IPS-15b (cell line): Measurements from ENCODE around the gene SVOPL.

Experiments
- H3K27me3 ChIP-seq: one replicate; pipeline ENCODE4 v1.6.1; 2013; ENCODE audit warnings: low read length; ENCODE audit not compliant: control insufficient read depth, insufficient read depth
- H3K36me3 ChIP-seq: one replicate; pipeline ENCODE4 v1.6.1; 2013; ENCODE audit warnings: low read length; ENCODE audit not compliant: control insufficient read depth, insufficient read depth
- H3K4me1 ChIP-seq: one replicate; pipeline ENCODE4 v1.6.1; 2013; ENCODE audit warnings: mild to moderate bottlenecking, low read length; ENCODE audit not compliant: control insufficient read depth, insufficient read depth
- H3K4me3 ChIP-seq: one replicate; pipeline ENCODE4 v1.5.1; 2013; ENCODE audit warnings: low read depth, low read length
- H3K9ac ChIP-seq: one replicate; pipeline ENCODE4 v1.6.1; 2013; ENCODE audit warnings: low read depth, mild to moderate bottlenecking, low read length
- H3K9me3 ChIP-seq: one replicate; pipeline ENCODE4 v1.6.1; 2013; ENCODE audit warnings: mild to moderate bottlenecking, low read length; ENCODE audit not compliant: control insufficient read depth, insufficient read depth

Gene SVOPL

GRCh38 chr7:138729444-138729843 is 28.3 kb upstream of the SVOPL start:
- Histone ChIP-seq H3K9me3 (no peaks in the 10 kb centered on the region), H3K27me3 (no peaks in the 10 kb centered on the region), H3K4me1 (no peaks in the 10 kb centered on the region), H3K36me3 (no peaks in the 10 kb centered on the region), H3K9ac (no peak overlapping the region), H3K4me3 (no peak overlapping the region)

GRCh38 chr7:138727336-138728099 is 26.4 kb upstream of the SVOPL start:
- Histone ChIP-seq H3K9ac (no peak overlapping the region), H3K27me3 (no peaks in the 10 kb centered on the region), H3K36me3 (no peaks in the 10 kb centered on the region), H3K9me3 (no peaks in the 10 kb centered on the region), H3K4me3 (no peak overlapping the region), H3K4me1 (no peaks in the 10 kb centered on the region)

- H3K9me3 ChIP-seq = no peaks in the 10 kb centered on the region
- H3K36me3 ChIP-seq = no peaks in the 10 kb centered on the region
- no peak overlapping the region for H3K4me3 ChIP-seq
- no peaks in the 10 kb centered on the region for H3K27me3 ChIP-seq
- no peak overlapping the region for H3K9ac ChIP-seq
- H3K4me1 ChIP-seq = no peaks in the 10 kb centered on the region
Observed at GRCh38 chr7:138726288-138726687, 25.1 kb upstream of the SVOPL start.

GRCh38 chr7:138720286-138720685 is 19.1 kb upstream of the SVOPL start:
- no peaks in the 10 kb centered on the region for H3K9me3 ChIP-seq
- no peaks in the 10 kb centered on the region for H3K27me3 ChIP-seq
- no peaks in the 10 kb centered on the region for H3K36me3 ChIP-seq
- H3K4me1 ChIP-seq = no peaks in the 10 kb centered on the region
- no peak overlapping the region for H3K9ac ChIP-seq
- no peak overlapping the region for H3K4me3 ChIP-seq

GRCh38 chr7:138716889-138717288 is 15.7 kb upstream of the SVOPL start:
- H3K36me3 ChIP-seq = no peaks in the 10 kb centered on the region
- no peaks in the 10 kb centered on the region for H3K27me3 ChIP-seq
- H3K4me1 ChIP-seq = no peaks in the 10 kb centered on the region
- H3K9me3 ChIP-seq = no peaks in the 10 kb centered on the region
- H3K4me3 ChIP-seq = no peak overlapping the region
- H3K9ac ChIP-seq = no peak overlapping the region

- Histone ChIP-seq H3K9ac (no peak overlapping the region), H3K36me3 (no peaks in the 10 kb centered on the region), H3K9me3 (no peaks in the 10 kb centered on the region), H3K4me1 (no peaks in the 10 kb centered on the region), H3K27me3 (no peaks in the 10 kb centered on the region), H3K4me3 (no peak overlapping the region)
Observed at GRCh38 chr7:138713191-138713590, 12.0 kb upstream of the SVOPL start.

- no peak overlapping the region for H3K9ac ChIP-seq
- no peaks in the 10 kb centered on the region for H3K36me3 ChIP-seq
- H3K9me3 ChIP-seq = no peaks in the 10 kb centered on the region
- H3K27me3 ChIP-seq = no peaks in the 10 kb centered on the region
- H3K4me1 ChIP-seq = no peaks in the 10 kb centered on the region
- H3K4me3 ChIP-seq = no peak overlapping the region
Observed at GRCh38 chr7:138712652-138713051, 11.5 kb upstream of the SVOPL start.

GRCh38 chr7:138710536-138711385 is 9.6 kb upstream of the SVOPL start:
- H3K4me1 ChIP-seq = no peaks in the 10 kb centered on the region
- H3K36me3 ChIP-seq = no peaks in the 10 kb centered on the region
- no peak overlapping the region for H3K9ac ChIP-seq
- H3K9me3 ChIP-seq = no peaks in the 10 kb centered on the region
- no peaks in the 10 kb centered on the region for H3K27me3 ChIP-seq
- no peak overlapping the region for H3K4me3 ChIP-seq

GRCh38 chr7:138705167-138705566 is 4.0 kb upstream of the SVOPL start:
- no peaks in the 10 kb centered on the region for H3K4me1 ChIP-seq

GRCh38 chr7:138701537-138701923 is 368 bp upstream of the SVOPL start:
- no peak overlapping the region for H3K4me3 ChIP-seq
- H3K27me3 ChIP-seq = no peaks in the 10 kb centered on the region
- H3K36me3 ChIP-seq = no peaks in the 10 kb centered on the region
- H3K4me1 ChIP-seq = no peaks in the 10 kb centered on the region
- no peaks in the 10 kb centered on the region for H3K9me3 ChIP-seq
- no peak overlapping the region for H3K9ac ChIP-seq

More at GRCh38 chr7:138705167-138705566, 4.0 kb upstream of the SVOPL start:
- Histone ChIP-seq H3K27me3 (no peaks in the 10 kb centered on the region), H3K9me3 (no peaks in the 10 kb centered on the region), H3K36me3 (no peaks in the 10 kb centered on the region), H3K4me3 (no peak overlapping the region), H3K9ac (no peak overlapping the region)

GRCh38 chr7:138699661-138700060 is 1.5 kb downstream of the SVOPL start:
- Histone ChIP-seq H3K4me1 (no peaks in the 10 kb centered on the region), H3K9me3 (no peaks in the 10 kb centered on the region), H3K9ac (no peak overlapping the region), H3K27me3 (no peaks in the 10 kb centered on the region), H3K36me3 (no peaks in the 10 kb centered on the region), H3K4me3 (no peak overlapping the region)

- no peaks in the 10 kb centered on the region for H3K9me3 ChIP-seq
Observed at GRCh38 chr7:138698281-138698680, 2.9 kb downstream of the SVOPL start.

More at GRCh38 chr7:138698281-138698680, 2.9 kb downstream of the SVOPL start:
- H3K36me3 ChIP-seq = no peaks in the 10 kb centered on the region
- no peak overlapping the region for H3K4me3 ChIP-seq
- H3K4me1 ChIP-seq = no peaks in the 10 kb centered on the region
- no peaks in the 10 kb centered on the region for H3K27me3 ChIP-seq
- no peak overlapping the region for H3K9ac ChIP-seq
